NCI-H1930 (cell line): ENCODE measurements around the gene ZNF784.

ENCODE experiments used
- DNase-seq, 2 experiments: peaks; one replicate each; lab custom pipeline; 2025; lab: John Stamatoyannopoulos, UW

ZNF784 gene

DNA sequence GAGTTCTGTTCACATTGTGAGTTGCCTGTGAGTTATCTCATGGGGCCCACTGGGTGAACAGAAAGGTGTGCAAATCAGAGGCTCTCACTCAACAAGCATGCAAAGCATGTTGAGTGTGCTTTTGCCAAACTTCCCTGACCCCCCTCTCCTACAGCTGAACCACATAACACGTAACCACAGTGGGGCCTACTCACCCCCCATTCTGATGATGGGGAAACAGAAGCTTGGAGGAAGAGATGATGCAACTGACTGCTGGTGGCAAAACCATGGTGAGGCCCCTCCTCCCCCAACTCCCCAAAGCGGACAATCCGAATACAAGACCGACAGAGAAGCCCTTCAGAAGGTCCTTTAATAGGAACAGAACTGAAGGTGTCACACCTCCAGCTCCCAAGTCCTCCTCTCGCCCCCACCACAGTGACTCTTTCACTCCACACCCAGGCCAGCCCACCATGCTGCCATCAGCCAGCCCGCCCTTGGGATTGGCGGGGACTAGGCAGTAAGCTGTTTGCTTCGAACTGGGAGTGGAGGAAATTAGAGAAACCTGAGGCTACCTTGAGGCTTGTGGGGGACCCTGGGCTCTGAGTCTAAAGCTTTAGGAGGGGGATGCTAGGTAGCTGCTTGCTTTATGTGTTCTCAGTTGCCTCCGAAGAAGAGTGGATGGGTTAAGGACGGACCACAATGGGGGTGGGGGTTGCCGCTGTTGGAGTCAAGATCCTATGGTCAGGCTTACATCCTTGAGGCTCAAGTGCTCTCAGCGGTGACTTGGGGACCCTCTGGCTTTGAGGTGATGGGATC is 3.8 kb downstream of the ZNF784 start:
- no peak for DNase-seq

DNA sequence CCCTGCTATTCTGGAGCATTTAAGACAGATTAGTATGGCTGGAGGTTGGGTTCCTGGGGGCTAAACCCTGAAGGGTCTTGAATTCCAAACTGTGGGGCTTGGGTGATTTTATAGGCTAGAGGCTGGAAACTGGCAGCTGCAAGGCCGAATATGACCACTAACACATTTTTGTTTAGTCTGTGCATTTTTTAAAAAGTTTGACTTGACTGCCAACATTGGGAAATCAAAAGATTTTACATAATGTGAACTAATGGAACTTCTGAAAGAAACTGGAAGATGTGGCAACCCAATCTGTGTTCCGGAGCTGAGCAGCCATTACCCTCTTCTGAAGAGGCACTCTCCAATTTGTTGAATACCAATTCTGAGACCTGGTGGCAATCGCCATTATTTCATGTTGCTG is 5.1 kb downstream of the ZNF784 start:
- DNase-seq, result no peak

DNA sequence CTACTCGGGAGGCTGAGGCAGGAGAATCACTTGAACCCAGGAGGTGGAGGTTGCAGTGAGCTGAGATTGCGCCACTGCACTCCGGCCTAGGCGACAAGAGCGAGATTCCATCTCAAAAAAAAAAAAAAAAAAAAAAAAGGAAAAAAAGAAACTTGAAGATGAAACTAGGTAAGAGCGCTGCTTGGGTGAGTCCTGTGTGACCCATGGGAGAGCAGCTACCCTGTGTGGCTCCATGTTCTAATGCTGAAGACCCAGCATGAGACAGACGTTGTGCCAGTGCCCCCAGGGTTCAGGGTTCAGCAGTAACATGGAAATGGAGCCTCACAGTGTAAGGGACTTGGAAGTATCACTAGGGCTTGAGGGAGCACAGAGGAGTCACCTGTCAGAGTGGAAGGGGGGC is 5.9 kb downstream of the ZNF784 start:
- no peak for DNase-seq

DNA sequence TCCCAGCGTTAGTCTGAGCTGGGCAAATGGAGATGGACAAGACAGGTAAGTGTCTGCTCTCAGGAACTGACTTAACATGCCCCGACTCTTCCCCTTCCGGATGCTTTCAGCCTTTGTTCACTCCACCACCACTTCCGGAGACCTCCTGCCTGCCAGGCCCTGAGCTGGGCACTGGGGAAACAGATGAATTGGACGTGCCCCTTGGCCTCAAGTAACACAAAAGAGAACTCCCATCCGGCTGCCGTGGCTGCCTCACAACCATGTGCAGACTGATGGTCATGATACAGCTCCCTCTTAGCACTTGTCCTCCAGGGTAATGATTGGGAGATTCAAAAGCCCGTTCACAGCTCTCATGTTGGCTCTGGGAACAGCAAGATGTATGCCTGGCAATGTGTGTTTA is 6.9 kb downstream of the ZNF784 start:
- no peak for DNase-seq

DNA sequence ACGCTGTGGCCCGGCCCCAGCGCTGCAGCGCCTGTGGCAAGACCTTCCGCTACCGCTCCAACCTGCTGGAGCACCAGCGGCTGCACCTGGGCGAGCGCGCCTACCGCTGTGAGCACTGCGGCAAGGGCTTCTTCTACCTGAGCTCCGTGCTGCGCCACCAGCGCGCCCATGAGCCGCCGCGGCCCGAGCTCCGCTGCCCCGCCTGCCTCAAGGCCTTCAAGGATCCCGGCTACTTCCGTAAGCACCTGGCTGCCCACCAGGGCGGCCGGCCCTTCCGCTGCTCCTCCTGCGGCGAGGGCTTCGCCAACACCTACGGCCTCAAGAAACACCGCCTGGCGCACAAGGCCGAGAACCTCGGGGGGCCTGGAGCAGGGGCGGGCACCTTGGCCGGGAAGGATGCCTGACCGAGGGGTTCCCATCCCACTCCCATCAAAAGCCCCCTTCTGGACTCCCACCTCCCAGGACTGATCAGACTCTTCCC is 7.9 kb downstream of the ZNF784 start:
- DNase-seq, result no peak

DNA sequence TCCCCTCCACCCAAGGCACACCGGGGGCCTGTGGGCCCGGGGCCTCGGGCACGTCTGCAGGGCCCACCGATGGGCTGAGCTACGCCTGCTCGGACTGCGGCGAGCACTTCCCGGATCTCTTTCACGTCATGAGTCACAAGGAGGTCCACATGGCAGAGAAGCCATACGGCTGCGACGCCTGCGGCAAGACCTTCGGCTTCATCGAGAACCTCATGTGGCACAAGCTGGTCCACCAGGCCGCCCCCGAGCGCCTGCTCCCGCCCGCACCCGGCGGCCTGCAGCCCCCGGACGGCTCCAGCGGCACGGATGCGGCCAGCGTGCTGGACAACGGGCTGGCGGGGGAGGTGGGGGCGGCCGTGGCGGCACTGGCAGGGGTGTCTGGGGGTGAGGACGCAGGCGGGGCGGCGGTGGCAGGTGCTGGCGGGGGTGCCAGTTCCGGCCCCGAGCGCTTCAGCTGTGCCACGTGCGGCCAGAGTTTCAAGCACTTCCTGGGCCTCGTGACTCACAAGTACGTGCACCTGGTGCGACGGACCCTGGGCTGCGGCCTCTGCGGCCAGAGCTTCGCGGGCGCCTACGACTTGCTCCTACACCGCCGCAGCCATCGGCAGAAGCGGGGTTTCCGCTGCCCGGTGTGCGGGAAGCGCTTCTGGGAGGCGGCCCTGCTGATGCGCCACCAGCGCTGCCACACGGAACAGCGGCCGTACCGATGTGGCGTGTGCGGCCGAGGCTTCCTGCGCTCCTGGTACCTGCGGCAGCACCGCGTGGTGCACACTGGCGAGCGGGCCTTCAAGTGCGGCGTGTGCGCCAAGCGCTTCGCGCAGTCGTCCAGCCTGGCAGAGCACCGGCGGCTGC is 8.6 kb downstream of the ZNF784 start:
- DNase-seq, result no peak

DNA sequence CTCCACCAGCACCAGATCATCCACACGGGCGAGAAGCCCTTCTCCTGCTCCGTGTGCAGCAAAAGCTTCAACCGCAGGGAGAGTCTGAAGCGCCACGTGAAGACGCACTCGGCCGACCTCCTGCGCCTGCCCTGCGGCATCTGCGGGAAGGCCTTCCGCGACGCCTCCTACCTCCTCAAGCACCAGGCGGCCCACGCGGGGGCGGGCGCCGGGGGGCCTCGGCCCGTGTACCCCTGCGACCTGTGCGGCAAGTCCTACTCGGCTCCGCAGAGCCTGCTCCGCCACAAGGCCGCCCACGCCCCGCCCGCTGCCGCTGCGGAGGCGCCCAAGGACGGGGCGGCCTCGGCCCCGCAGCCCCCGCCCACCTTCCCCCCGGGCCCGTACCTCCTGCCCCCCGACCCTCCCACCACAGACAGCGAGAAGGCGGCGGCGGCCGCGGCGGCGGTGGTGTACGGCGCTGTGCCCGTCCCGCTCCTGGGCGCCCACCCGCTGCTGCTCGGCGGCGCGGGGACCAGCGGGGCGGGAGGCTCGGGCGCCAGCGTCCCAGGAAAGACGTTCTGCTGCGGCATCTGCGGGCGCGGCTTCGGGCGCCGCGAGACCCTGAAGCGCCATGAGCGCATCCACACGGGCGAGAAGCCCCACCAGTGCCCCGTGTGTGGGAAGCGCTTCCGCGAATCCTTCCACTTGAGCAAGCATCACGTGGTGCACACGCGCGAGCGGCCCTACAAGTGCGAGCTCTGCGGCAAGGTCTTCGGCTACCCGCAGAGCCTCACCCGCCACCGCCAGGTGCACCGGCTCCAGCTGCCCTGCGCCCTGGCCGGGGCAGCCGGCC is 9.4 kb downstream of the ZNF784 start:
- DNase-seq, result no peak

DNA sequence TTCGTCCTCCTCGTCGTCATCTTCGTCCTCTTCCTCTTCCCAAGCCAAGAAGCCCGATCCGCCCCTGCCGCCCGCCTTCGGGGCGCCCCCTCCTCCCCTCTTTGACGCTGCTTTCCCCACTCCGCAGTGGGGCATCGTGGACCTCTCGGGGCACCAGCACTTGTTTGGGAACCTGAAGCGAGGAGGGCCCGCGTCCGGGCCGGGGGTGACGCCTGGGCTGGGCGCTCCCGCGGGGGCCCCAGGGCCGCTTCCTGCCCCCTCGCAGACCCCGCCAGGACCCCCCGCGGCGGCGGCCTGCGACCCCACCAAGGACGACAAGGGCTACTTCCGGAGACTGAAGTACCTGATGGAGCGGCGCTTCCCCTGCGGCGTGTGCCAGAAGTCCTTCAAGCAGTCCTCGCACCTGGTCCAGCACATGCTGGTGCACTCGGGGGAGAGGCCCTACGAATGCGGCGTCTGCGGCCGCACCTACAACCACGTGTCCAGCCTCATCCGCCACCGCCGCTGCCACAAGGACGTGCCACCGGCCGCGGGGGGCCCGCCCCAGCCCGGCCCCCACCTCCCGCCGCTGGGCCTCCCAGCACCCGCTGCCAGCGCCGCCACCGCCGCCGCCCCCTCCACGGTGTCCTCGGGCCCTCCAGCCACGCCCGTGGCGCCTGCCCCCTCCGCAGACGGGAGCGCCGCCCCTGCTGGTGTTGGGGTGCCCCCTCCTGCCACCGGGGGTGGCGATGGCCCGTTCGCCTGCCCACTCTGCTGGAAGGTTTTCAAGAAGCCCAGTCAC is 10.2 kb downstream of the ZNF784 start:
- no peak for DNase-seq

DNA sequence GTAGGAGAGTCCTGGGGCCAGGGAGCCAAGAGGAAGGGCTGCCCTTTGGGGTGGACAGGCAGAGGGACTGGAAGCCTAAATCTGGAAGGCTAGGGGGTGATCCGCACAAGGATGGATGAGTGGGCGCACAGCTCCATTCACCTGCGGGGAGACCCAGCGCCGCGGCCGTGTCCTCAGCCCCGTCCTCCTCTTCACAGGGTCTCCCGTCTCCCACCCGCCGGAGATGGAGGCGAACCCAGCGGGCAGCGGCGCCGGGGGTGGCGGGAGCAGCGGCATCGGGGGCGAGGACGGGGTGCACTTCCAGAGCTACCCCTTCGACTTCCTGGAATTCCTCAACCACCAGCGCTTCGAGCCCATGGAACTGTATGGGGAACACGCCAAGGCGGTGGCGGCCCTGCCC is 11.0 kb downstream of the ZNF784 start:
- no peak for DNase-seq

DNA sequence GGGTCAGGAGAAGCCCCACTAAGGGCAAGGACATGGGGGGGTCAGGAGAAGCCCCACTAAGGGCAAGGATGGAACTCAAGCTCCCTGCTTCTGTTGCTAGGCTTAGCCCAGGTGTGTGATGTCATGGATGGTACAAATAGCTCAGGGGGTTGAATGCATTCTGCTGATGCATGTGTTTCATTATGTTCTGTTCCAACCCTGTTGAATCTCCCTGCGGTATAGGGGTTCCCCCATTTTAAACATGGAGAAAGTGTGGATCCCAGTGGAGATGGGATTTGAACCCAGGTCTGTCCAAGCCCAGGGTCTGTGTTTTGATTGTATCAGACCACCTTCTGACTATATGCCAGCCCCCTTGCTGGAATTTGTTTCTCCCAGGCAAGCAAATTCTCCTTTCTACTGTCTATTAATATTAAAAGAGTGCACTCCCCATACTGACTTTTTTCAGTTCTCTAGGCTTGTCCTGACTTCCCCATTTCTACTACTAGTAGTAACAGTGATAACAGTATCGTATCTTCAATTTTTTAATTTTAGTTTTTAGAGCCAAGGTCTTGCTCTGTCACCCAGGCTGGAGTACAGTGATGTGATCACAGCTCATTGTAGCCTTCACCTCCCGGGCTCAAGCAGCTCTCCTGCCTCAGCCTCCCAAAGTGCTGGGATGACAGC is 12.3 kb downstream of the ZNF784 start:
- no peak for DNase-seq

DNA sequence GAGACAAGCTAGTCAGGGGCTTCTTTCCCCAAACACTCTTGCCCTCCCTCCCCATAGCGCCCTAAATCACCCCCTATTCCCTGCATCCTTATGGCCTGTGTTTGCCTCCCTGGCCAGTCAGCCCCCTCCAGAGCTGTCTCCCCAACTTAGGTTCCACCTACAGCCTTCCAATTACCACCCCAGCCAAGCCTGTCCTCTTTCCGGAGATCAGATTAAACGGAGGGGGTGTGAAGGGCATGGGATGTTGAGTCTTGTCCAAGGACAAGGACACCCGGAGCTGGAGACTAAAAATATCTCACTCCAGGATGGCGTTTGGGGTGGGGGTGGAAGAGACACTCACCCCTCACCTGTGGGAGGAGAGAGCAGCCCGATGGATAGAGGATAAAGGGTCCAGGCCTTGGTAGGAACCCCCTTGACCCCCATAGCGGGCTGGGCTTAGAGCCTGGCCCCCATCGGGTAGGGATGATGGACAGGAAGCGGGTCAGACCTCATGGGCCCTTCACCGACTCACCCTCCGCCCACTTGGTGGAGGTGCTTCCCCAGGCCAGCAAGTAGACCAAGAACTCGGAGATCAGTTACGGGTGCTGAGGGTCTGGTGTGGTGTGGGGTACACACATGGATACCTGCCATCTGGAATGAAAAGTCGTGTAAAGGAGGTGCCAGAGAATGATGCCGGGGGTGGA is 12.9 kb downstream of the ZNF784 start:
- no peak for DNase-seq

DNA sequence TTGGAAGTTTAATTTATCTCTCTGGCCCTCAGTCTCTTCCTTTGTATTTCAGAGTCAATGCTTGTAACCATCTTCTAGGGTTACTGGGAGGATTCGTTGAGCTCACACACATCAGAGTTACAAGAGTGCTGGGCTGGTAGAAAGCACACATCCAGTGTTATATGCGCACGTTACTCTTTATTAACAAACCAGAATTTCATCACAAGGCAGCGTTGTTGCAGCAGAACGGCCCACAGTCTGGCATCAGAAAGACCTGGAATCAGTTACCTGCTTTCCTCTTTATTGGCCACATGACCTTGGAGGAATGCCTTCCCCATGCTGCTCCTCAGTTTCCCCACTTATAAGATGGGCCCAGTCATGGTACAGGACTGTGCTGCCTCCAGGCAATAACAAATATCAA is 15.0 kb downstream of the ZNF784 start:
- no peak for DNase-seq

DNA sequence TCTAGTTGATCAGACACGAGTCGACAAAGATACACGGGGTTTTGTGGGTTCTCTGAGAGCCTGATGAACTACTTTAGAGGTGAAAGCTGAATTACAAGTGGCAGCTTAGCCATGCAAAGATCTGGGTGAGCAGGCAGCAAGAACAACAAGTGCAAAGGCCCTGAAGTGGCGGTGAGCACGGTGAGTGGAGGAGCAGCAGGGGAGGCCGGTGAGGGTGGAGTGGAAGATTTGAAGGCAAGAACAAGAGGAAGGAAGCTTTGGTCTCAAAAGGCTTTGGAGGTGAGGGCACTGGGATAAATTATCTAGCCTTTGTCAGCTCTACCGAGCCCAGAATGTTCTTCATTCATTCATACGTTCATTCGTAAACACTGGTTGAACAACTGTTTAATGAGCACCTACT is 17.5 kb downstream of the ZNF784 start:
- DNase-seq, result no peak

DNA sequence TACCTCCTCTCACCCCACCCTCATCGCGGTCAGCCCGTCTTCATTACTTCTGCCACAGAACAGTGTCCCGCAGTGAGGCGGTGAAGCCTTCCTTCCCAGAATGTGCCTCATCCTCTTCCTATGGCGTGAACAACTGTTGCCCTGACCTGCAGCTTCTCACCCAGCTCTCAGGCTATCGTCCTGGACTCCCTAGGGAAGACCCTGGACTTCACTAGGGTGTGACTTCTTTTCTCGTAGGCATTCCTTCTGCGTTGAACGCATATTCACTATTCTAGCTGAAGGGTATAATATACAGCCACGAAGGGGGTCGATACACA is 17.9 kb downstream of the ZNF784 start:
- DNase-seq, result no peak

DNA sequence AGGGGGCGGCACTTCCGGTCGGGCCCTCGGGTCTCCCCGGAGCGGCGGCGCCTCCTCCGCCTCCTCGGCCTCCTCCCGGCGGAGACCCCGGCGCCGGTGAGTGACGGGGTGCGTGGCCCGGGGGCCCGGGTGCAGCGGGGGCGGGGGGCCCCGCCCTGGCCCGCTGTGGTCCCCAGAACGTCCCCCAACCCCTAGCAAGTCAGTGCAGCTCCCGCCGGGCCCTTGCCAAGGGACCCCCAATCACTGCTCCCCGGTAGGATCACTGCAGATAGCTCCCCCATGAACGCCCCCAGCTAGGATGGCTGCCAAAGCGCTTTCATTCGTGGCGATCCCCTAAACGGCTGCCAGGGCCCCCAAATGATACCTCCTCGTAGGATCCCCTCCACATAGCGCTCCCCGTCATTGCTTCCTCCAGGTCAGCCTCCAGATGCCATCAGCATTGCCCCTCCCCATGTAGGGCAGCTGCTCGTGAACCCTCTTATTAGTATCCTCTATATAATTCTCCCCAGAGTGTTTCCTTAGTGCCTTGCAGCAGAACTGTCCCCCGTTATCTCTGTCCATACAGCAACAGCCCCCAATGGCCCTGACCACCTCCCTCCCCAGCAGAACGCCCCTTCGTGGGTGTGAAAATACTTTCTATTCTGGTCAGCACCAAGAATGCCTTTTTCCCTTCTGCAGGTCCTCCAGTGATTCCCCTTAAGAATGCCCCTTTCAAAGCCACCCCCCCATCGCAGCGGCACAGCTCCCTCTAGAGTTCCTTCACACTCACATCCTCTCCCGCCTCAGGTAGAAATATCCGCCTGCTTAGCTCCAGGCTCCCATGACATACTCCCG is 18.5 kb downstream of the ZNF784 start, which contains the start of gene ZNF865:
Gene ZNF865 (plus strand): TSS at position 11 of the 834 bp plus-strand sequence. CDS start 7,972 bp downstream, outside the sequence.
- peak; percentile 59 to 82 for DNase-seq

DNA sequence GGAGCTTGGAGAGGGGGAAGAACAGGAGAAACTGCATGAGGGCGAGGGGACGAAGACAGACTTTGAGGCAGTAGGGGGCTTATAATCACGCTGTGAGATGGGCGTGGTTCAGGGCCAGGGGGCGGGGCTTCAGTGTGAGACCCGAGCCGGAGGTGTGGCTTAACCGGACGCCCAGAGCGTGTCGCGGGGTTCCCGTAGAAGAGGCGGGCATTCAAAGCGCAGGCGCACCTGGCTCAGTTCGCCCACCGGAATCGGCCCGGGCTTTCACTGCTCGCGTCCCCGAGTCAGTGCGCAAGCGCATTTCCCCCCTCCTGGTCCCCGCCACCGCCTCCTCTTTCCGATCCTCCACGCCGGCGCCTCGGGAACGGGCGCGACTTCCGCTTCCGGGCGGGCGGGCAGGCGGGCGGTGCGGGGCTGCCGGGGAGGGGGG is 19.1 kb downstream of the ZNF784 start:
- peak; percentile 99 to 100 for DNase-seq

DNA sequence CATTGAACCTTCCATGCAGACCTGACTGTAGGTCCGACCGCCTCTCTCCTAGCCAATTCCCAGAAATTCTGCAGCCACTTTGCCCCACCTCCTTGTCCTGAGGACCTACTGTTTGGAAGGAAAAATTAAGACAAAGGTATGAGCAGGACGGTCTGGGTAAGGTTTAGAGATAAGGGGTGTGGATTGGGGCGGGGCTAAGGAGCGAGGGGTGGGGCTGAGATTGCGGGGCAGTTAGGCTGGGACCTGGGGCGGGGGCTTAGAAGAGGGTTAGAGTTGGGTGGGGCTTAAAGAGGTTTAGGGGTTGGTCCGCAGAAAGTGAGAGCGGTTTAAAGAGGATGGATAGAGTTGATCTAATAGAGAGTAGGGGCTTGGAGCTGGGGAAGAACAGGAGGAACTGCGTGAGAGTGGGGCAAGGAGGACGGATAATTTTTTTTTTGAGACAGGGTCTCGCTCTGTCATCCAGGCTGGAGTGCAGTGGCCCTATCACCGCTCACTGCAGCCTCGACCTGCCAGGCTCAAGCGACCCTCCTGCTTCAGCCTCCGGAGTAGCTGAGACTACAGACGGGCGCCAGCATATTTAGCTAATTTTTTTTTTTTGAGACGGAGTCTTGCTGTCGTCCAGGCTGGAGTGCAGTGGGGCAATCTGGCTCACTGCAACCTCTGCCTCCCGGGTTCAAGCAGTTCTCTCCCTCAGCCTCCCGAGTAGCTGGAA is 20.6 kb downstream of the ZNF784 start:
- DNase-seq, result no peak

DNA sequence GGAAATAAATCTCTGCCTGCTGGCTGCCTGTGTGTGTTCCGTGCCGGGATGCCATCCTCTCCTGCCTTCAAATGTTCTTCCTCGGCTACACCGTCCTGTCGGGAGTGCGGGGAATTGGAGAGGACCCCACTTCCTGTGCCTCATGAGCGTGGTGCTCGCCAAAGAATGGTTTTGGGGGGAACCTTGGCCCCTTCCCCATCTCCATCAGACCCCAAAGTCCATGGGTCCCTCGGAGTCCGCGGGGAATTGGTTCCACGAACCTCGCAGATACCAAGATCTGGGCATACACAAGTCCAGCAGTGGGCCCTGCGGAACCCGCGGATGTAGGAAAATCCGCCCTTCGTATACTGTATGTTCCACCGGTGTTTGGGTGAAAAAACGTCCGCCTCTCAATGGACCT is 21.3 kb downstream of the ZNF784 start:
- no peak for DNase-seq
